Stimulated activated CD4-positive, alpha-beta T cell treated with anti-CD3 and anti-CD28 coated beads, Interleukin-4, amount 100 ng/mL, for 4 hours (primary cell): ENCODE results near the gene FAM186B.

Source experiments
- DNase-seq, 2 experiments: peaks; one replicate each; pipeline ENCODE4 v3.0.0-alpha.2; 2020

Gene FAM186B

GRCh38 chr12:49550693-49551252, 54.7 kb downstream of the FAM186B start:
- no peak for DNase-seq

DNA sequence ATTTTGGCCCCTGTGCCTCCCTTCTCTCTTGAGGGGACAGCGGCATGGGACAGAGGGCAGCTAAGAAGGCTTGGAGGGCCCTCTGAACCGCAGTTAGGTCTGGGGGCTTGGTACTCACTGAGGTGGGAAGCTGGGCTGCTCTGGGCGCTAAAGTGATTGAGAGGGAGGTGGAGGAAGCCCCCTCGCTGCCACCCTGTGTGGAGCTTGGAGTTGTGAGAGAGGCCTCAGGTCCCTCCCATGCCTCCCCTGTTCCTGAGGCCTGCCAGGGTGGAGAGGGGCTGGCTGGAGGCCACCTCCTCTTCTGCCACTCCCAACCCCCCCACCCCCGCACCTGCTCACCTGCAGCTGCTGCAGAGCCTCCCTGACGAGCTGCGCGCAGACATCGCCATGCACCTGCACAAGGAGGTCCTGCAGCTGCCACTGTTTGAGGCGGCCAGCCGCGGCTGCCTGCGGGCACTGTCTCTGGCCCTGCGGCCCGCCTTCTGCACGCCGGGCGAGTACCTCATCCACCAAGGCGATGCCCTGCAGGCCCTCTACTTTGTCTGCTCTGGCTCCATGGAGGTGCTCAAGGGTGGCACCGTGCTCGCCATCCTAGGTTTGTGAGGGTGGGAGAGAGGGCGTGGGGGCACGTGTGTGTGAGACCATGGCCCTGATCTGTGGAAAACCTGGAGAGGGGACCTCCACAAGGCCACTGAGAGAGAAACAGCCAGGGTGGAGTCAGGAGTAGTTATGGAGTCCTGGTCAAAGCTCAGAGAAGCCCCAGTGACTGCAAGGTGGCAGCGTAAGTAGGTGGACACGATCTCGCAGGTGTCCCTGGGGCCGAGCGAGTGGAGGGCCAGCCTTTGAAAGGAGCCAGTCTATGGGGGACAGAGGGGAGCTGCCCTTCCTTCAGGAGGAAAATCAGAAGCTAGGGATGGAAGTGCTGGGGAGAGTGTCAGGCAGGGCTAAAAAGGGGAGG, 55.4 kb downstream of the FAM186B start:
- DNase-seq: no peak

DNA sequence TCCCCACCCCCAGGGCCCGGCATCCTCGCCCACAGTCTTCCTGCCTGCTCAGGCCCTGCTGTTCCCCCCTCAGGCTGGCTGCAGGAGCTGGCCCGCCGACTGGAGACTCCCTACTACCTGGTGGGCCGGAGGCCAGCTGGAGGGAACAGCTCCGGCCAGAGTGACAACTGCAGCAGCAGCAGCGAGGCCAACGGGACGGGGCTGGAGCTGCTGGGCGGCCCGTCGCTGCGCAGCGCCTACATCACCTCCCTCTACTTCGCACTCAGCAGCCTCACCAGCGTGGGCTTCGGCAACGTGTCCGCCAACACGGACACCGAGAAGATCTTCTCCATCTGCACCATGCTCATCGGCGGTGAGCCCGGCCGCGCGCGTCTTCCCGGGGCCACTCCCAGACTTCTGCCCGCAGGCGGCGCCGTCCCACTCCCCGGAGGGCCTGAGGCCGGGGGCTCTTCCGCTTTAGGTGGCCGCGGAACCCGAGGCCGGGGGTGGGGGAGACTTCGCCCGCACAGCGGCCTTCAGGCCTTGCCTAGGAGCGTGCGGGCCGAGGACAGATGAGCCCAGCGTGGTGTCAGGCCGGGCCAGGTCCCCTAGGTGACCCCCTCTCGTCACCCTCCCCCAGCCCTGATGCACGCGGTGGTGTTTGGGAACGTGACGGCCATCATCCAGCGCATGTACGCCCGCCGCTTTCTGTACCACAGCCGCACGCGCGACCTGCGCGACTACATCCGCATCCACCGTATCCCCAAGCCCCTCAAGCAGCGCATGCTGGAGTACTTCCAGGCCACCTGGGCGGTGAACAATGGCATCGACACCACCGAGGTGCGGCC, 56.4 kb downstream of the FAM186B start:
- peak in 1 of 2 experiments; percentile 23 for DNase-seq

DNA sequence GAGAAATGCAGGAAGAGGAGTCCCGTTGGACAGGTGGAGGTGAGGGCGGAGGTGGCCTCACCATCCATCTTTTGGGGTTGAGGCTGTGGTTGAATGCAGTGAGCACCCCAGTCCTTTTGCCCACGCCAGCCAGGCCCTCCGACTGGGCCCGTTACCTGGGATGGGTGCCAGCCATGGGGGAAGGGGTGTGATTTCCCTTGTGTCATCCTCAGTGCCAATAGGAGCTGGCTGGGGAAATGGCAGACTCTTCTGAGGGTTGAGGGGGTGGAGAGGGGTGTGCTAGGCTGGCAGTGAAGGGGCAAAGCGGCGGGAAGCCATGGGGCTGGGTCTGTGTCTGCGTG, 57.0 kb downstream of the FAM186B start:
- no peak for DNase-seq

GRCh38 chr12:49547090-49547690, 58.2 kb downstream of the FAM186B start:
- no peak for DNase-seq

- no peak for DNase-seq
Observed at GRCh38 chr12:49546481-49546880, 59.0 kb downstream of the FAM186B start.

DNA sequence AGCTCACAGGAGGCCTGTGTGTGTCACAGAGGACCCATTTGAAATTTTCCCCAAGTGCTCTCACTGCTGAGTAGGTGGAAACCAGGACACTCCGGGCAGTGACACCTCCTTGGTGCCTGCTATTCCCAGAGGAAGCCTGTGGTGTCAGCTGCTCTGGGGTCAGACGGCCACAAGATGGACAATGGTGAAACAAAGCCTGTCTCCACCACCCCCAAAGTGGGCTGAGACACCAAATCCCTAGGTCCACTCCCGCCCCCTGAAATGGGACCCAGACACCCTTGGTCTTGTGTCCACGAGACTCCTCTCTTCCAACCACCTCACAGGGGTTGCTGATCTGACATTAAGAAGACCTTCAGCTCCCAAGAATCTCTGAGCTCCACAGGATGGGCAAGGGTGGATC, 59.6 kb downstream of the FAM186B start:
- no peak for DNase-seq

DNA sequence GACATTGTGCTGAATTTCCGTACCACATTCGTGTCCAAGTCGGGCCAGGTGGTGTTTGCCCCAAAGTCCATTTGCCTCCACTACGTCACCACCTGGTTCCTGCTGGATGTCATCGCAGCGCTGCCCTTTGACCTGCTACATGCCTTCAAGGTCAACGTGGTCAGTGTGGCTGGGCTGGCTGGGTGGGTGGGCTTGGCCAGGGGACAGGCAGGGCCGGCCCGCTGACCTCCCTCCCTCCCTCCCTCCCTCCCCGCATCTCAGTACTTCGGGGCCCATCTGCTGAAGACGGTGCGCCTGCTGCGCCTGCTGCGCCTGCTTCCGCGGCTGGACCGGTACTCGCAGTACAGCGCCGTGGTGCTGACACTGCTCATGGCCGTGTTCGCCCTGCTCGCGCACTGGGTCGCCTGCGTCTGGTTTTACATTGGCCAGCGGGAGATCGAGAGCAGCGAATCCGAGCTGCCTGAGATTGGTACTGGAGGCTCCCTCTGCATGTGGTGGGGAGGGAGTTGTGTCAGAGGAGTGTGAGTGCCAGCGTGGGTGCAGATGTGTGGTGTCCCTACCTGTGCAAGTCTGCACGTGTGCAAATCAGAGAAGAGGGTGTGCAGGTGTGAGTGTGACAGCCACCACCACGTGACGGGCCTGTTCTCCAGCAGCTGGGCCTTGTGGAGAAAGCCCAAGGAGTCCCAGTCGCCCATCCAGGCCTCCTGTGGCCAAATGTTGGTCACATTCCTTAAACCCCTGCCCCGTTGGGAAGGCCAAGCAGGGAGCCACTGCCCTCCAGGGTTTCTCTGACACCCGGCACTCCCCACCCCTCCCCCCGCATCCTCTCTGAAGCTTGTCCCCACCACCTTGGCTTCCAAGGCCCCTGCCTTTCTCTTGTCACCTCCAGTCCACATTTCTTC, 61.3 kb downstream of the FAM186B start:
- DNase-seq: no peak

DNA sequence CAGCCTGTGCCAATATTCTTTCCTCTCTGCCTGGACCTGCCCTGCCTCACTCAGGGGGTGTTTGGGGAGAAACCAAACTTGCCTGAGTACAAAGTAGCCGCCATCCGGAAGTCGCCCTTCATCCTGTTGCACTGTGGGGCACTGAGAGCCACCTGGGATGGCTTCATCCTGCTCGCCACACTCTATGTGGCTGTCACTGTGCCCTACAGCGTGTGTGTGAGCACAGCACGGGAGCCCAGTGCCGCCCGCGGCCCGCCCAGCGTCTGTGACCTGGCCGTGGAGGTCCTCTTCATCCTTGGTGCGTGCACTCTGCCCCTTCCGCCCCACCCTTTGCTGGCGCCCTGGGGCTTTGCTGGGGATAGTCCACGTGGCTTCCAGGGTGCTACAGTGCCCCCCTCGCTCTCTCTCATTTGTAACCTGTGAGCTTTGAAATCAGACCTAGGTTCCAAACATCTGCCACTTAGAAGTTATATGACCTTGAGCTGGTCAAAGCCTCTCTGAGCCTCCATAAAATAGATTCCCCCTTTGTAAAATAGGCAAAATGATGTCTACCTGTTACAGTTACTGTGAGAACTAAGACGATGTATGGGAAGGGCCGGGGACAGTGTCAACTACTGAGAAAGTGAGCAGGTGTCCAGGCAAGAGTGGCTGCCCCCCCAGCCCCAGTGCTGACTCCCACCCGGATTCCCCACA, 62.1 kb downstream of the FAM186B start:
- DNase-seq: no peak

GRCh38 chr12:49542592-49543160, 62.8 kb downstream of the FAM186B start:
- DNase-seq: no peak

DNA sequence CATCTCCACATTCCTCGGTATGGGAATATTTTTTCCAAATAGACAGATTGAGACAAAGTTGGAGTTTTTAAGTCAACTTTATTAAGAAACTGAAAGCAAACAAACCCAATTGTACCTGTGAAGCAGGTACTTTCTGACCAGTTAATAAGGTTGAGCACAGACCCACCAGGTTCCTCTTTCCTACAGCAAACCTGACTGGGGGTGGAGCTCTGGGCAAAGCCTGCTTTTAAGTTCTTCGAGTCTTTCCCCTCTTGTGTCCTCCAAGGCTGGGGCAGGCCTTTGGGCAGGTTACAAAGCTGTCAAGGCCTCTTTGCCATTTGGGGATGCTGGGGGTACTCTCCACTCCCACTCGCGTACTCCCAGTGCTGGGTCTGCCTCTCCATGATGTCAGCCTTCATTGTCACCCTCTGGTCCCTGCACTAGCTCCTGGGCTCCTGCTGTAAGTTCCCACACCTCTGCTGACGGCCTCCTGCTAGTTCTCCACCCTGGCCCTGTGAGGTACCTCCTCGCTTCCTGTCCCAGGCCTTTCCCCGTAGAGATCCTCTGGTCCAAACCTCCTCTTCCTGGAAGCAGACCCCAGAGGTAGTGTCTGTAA, 63.4 kb downstream of the FAM186B start:
- no peak for DNase-seq

DNA sequence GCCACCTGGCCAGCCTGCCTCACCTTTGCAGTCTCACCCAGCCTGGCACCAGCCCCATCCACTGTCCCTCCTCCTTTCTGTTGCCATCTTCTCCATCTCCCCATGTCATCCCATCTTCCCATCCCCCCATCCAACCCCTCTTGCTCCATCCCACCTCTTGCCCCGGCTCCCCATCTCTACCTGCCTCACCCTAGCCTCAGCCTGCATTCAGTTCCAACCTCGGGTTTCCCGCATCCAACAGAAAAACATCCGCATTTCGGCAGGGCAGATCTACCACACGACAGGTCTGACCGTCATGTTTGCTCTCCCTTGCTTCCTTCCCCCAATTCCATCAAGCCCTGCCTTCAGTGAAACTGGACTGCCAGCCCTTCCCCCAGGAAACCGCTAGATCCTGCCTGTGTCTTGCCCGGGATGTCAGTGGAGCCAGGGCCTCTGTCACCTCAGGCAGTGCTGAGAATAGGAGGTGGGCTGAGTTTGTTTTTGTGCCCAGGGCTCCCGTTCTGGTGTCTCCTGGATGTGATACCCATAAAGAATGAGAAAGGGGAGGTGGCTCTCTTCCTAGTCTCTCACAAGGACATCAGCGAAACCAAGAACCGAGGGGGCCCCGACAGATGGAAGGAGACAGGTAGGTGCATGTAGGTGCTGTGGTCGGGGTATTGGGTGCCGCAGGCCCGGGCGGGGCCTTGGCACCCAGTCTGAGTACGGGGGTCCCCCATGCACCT, 64.1 kb downstream of the FAM186B start:
- DNase-seq: no peak

DNA sequence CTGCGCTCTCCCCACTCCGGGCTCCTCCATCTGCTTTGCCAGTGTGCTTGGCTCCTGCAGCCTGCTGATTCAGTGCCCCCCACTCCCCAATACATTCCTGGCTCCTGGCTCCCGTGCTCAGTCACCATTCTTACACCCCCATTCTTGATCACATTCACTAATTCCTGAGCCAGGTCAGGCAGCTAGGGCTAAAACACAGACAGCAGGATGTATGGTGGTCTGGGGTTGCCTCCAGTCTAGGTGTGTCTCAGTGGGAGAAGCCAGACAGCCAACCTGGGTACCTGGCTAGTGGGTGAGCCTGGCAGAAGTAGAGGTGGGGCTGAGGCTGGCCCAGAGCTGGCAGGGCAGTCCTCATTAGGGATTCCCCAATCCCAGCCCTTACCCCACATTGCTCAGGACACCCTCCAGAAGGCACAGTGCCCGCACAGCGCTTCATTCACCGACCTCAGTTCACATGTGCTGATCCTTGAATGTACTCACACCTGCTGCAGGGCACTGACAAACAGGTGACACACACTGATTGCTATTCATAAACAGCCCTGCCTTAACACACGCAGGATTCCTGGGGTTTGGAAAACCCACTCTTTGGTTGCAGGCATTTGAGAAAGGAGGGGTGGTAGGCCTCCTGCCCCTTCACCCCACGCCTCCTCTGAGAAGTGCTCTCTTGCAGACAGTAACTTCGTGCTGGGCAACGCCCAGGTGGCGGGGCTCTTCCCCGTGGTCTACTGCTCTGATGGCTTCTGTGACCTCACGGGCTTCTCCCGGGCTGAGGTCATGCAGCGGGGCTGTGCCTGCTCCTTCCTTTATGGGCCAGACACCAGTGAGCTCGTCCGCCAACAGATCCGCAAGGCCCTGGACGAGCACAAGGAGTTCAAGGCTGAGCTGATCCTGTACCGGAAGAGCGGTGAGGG, 65.0 kb downstream of the FAM186B start:
- no peak for DNase-seq

GRCh38 chr12:49539406-49540228, 65.8 kb downstream of the FAM186B start:
- no peak for DNase-seq

DNA sequence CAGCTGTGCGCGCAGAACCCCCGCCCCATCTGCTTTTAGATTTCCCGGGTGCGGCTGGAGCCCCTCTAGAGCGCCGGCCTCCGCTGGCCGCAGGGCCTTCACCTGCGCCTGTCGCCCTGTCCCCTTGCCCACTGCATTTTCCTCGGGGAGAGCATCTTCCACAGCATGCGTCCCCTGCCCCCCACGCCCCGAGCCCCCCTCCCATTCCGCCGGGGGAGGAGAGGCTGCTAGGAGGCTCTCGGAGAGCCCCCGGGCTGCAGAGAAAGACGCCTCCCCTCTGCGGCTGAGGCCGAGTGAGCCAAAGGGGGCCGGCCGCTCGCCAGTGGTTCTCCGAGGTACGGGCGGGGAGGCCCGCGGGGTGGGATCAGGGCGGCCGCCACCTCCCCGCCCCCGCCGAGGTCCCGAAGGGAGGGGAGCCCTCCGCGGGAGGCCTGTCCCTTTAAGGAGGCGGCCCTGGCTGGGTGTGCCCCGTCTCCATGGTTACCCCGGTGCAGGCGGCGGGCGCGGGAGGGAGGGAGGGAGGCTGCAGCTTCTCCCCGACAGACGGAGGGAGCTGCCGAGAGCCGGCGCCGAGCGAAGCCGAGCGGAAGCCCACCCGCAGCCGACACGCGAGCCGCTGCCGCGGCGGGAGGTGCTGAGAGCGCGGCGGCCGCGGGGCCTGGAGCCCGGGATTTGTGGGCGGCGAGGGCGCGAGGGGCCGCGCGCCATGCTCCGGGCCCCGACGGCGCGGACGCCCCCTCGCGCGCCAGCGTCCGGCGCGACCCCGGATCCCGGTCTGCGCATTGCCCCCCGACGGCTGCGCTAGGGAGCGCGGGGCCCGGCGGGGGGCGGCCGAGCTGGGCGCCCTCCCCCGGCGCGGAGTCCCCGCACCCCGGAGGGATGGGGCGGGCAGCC, 66.7 kb downstream of the FAM186B start, which contains the start of gene KCNH3:
TSS of gene KCNH3 (plus strand) at position 521 of the 894 bp plus-strand sequence. CDS start 387 bp downstream, outside the sequence.
- peak; percentile 77 to 88 for DNase-seq

DNA sequence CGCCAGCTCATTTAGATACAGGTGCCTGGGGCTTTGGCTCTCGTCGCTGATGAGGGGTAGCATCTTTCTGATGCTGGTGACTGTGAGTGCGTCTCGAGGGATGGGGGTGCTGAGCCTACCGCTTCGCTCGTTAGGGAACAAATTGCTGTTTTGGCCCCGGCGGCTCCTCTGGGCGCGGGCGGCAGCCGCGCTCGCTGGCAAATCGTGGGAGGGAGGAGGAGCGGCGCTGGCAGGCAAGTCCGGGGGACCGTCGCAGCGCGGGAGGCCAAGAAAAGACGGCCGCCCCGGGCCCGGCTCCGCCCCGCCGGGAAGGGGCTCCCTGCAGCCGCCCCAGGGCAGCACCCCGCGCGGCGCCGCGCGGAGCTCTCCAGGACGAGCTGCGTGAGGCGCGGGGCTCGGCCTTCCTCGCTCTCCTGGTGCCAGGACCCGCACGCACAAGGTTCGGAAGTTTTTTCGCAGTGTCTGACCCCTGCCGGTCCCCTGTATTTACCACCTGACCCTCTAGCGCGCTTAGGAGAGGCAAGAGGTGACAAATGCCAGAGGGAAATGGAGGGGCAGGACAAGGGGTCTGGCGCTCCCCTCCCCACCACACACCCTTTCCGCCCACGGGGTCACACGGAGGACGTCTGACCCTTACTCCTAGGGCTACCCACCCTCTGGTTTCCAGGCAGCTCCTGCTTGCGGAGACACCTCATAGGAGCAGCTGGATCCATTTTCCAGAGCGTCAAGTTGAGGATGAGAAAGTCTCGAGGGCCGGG, 67.5 kb downstream of the FAM186B start:
- DNase-seq: peak; percentile 34 to 59
